Adrenal gland (tissue), 5 donors: Measurements from ENCODE around the gene FEZF2.

Source experiments
- POLR2A ChIP-seq, 2 donors: fragments of 450-650 bp; IDR thresholded peaks; one replicate each; pipeline ENCODE4 v1.6.1; 2017; ENCODE audit warnings: antibody characterized with exemption in 2 of 2, mild to moderate bottlenecking in 2 of 2, moderate library complexity in 1 of 2
- TF ChIP-seq, protein P1 (sequence below), 6 experiments: fragments of 450-650 bp in 4 of 6; fragments of 200-600 bp in 2 of 6; sonication (generic) in 1 of 6; IDR thresholded peaks; 1 replicate in 5 of 6; 2 replicates in 1 of 6; pipeline versions ENCODE4 v1.5.1 to v1.8.0; 2016 to 2021; ENCODE audit warnings: antibody characterized with exemption in 6 of 6, mild to moderate bottlenecking in 2 of 6, moderate library complexity in 1 of 6
- donor health status: DM: no; HTN: no; CAD: no.

DNA sequence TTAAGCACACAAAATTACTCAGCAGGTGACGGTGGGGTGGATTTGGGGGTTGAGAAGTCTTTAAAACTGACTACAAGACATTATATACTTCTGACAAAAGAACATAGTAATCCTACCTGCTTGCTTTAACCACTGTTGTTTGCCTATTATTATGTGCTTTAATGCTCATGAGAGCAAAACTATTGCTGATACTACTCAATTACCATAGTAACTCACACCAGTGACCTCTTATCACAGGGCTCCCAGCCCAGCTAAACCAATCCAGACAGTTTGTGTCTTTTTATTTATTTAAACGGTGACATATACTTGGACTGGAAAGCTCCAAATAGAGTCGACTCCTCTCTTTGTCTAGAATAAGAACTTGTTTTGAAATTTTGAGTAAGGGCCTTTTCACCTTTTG is 42.8 kb upstream of the FEZF2 start:
- TF ChIP-seq, protein P1, sequence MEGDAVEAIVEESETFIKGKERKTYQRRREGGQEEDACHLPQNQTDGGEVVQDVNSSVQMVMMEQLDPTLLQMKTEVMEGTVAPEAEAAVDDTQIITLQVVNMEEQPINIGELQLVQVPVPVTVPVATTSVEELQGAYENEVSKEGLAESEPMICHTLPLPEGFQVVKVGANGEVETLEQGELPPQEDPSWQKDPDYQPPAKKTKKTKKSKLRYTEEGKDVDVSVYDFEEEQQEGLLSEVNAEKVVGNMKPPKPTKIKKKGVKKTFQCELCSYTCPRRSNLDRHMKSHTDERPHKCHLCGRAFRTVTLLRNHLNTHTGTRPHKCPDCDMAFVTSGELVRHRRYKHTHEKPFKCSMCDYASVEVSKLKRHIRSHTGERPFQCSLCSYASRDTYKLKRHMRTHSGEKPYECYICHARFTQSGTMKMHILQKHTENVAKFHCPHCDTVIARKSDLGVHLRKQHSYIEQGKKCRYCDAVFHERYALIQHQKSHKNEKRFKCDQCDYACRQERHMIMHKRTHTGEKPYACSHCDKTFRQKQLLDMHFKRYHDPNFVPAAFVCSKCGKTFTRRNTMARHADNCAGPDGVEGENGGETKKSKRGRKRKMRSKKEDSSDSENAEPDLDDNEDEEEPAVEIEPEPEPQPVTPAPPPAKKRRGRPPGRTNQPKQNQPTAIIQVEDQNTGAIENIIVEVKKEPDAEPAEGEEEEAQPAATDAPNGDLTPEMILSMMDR (IDR thresholded peaks at IDR 0.05), result no peak
- TF ChIP-seq POLR2A (IDR thresholded peaks at IDR 0.05), result no peak
